Loucy (cell line): ENCODE results near the gene HLA-B.

Source experiments
- H2AFZ ChIP-seq: fragments of 200-600 bp; sonication (generic); 2 replicates; pipeline ENCODE4 v1.6.0; 2016; ENCODE audit warnings: antibody characterized with exemption, mild to moderate bottlenecking, low read length, moderate library complexity
- H3F3A ChIP-seq: fragments of 200-600 bp; 2 replicates; pipeline ENCODE4 v1.6.0; 2016; ENCODE audit warnings: antibody characterized with exemption, low read depth, mild to moderate bottlenecking
- H3K27me3 ChIP-seq: fragments of 200-600 bp; sonication (generic); 2 replicates; pipeline ENCODE4 v1.6.1; 2014; ENCODE audit warnings: low read length, mild to moderate bottlenecking; ENCODE audit not compliant: insufficient read depth, poor library complexity, severe bottlenecking
- H3K36me3 ChIP-seq: fragments of 200-600 bp; sonication (generic); 2 replicates; pipeline ENCODE4 v1.6.1; 2016; ENCODE audit warnings: low read length; ENCODE audit not compliant: insufficient read depth
- H3K4me1 ChIP-seq: fragments of 200-600 bp; sonication (generic); 2 replicates; pipeline ENCODE4 v1.5.1; 2014; ENCODE audit warnings: low read length, mild to moderate bottlenecking; ENCODE audit not compliant: insufficient read depth, poor library complexity, severe bottlenecking
- H3K4me2 ChIP-seq: fragments of 200-600 bp; sonication (generic); 2 replicates; pipeline ENCODE4 v1.6.0; 2014; ENCODE audit warnings: antibody characterized with exemption, low read length, low read depth, mild to moderate bottlenecking; ENCODE audit not compliant: poor library complexity, severe bottlenecking
- H3K4me3 ChIP-seq: fragments of 200-600 bp; sonication (generic); 2 replicates; pipeline ENCODE4 v1.5.1; 2014; ENCODE audit warnings: low read length, mild to moderate bottlenecking, mixed read lengths; ENCODE audit not compliant: poor library complexity, severe bottlenecking
- H3K79me2 ChIP-seq: fragments of 200-600 bp; sonication (generic); 2 replicates; pipeline ENCODE4 v1.6.1; 2014; ENCODE audit warnings: low read length; ENCODE audit not compliant: insufficient read depth
- H3K9ac ChIP-seq: fragments of 200-600 bp; sonication (generic); 2 replicates; pipeline ENCODE4 v1.6.0; 2014; ENCODE audit warnings: mild to moderate bottlenecking, low read depth, low read length, moderate library complexity; ENCODE audit not compliant: poor library complexity, severe bottlenecking
- H3K9me2 ChIP-seq: fragments of 200-600 bp; sonication (generic); replicated peaks from 2 replicates; pipeline ENCODE4 v1.6.1; 2016; ENCODE audit warnings: low read depth, low read length, mixed read lengths
- H3K9me3 ChIP-seq: fragments of 200-600 bp; sonication (generic); 2 replicates; pipeline ENCODE4 v1.6.1; 2014; ENCODE audit warnings: mild to moderate bottlenecking, antibody characterized with exemption, low read length, low read depth; ENCODE audit not compliant: insufficient read depth
- H4K20me1 ChIP-seq: fragments of 200-600 bp; sonication (generic); 2 replicates; pipeline ENCODE4 v1.6.0; 2014; ENCODE audit warnings: antibody characterized with exemption, low read length, mild to moderate bottlenecking; ENCODE audit not compliant: insufficient read depth, poor library complexity, severe bottlenecking
- EZH2phosphoT487 ChIP-seq: fragments of 200-600 bp; IDR thresholded peaks from 2 replicates; pipeline ENCODE4 v1.6.1; 2018; ENCODE audit warnings: antibody characterized with exemption, mild to moderate bottlenecking, moderate library complexity, borderline replicate concordance
- TF ChIP-seq, protein P1 (sequence below): fragments of 200-600 bp; sonication (generic); conservative IDR thresholded peaks from 2 replicates; pipeline ENCODE4 v1.5.1; 2014; ENCODE audit warnings: mild to moderate bottlenecking, antibody characterized with exemption, low read length

Gene HLA-B

GRCh38 chr6:31359581-31359980 lies 2.6 kb upstream of the HLA-B start:
- H2AFZ ChIP-seq: no peak overlapping the region
- H3K27me3 ChIP-seq: peaks cover 6% of the 10 kb centered on the region
- no peak overlapping the region for H3K9ac ChIP-seq
- H3K9me3 ChIP-seq: no peaks in the 10 kb centered on the region
- H3K4me1 ChIP-seq: peaks cover 32% of the 10 kb centered on the region
- no peaks in the 10 kb centered on the region for H3F3A ChIP-seq
- no peak overlapping the region for H3K4me3 ChIP-seq
- no peaks in the 10 kb centered on the region for H3K9me2 ChIP-seq
- TF ChIP-seq, protein P1, sequence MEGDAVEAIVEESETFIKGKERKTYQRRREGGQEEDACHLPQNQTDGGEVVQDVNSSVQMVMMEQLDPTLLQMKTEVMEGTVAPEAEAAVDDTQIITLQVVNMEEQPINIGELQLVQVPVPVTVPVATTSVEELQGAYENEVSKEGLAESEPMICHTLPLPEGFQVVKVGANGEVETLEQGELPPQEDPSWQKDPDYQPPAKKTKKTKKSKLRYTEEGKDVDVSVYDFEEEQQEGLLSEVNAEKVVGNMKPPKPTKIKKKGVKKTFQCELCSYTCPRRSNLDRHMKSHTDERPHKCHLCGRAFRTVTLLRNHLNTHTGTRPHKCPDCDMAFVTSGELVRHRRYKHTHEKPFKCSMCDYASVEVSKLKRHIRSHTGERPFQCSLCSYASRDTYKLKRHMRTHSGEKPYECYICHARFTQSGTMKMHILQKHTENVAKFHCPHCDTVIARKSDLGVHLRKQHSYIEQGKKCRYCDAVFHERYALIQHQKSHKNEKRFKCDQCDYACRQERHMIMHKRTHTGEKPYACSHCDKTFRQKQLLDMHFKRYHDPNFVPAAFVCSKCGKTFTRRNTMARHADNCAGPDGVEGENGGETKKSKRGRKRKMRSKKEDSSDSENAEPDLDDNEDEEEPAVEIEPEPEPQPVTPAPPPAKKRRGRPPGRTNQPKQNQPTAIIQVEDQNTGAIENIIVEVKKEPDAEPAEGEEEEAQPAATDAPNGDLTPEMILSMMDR: no peak
- TF ChIP-seq EZH2phosphoT487: no peak
- no peak overlapping the region for H3K4me2 ChIP-seq
- H3K79me2 ChIP-seq: peaks cover 34% of the 10 kb centered on the region
- H3K36me3 ChIP-seq: peaks cover 12% of the 10 kb centered on the region; the same call in 1 of the 2 replicates
- H4K20me1 ChIP-seq: peaks cover 19% of the 10 kb centered on the region

GRCh38 chr6:31358302-31358701 lies 1.3 kb upstream of the HLA-B start:
- Histone ChIP-seq H3K9ac (peak overlapping the region; percentile 96), H4K20me1 (peaks cover 31% of the 10 kb centered on the region), H3K9me2 (no peaks in the 10 kb centered on the region), H3K79me2 (peaks cover 46% of the 10 kb centered on the region), H3K4me1 (peaks cover 37% of the 10 kb centered on the region), H3K9me3 (no peaks in the 10 kb centered on the region), H3F3A (no peaks in the 10 kb centered on the region), H3K27me3 (peaks cover 6% of the 10 kb centered on the region), H3K4me2 (peak overlapping the region; percentile 91), H2AFZ (peak overlapping the region; percentile 93; the same call in 1 of the 2 replicates), H3K4me3 (peak overlapping the region; percentile 87), H3K36me3 (peaks cover 22% of the 10 kb centered on the region; the same call in 1 of the 2 replicates)
- TF ChIP-seq, protein P1: no peak
- TF ChIP-seq EZH2phosphoT487: no peak

GRCh38 chr6:31357886-31358285 lies 907 bp upstream of the HLA-B start:
- H2AFZ ChIP-seq: peak overlapping the region; percentile 93
- peaks cover 33% of the 10 kb centered on the region for H4K20me1 ChIP-seq
- peak overlapping the region; percentile 87 for H3K4me3 ChIP-seq
- peaks cover 22% of the 10 kb centered on the region; the same call in 1 of the 2 replicates for H3K36me3 ChIP-seq
- H3K27me3 ChIP-seq: peaks cover 6% of the 10 kb centered on the region
- H3K9me2 ChIP-seq: no peaks in the 10 kb centered on the region
- peak overlapping the region; percentile 91 for H3K4me2 ChIP-seq
- peak overlapping the region; percentile 96 for H3K9ac ChIP-seq
- H3K4me1 ChIP-seq: peaks cover 38% of the 10 kb centered on the region
- H3K9me3 ChIP-seq: no peaks in the 10 kb centered on the region
- TF ChIP-seq EZH2phosphoT487: no peak
- TF ChIP-seq, protein P1: no peak
- peaks cover under 1% of the 10 kb centered on the region; the same call in 1 of the 2 replicates for H3F3A ChIP-seq
- H3K79me2 ChIP-seq: peaks cover 46% of the 10 kb centered on the region
